ENCODE results near the gene DPY30.

GRCh38 chr2:32074134-32074506 lies 34.5 kb upstream of the DPY30 start:
- TF ChIP-seq POLR2A (IDR thresholded peaks at IDR 0.05) (no peak), CTCF (IDR thresholded peaks at IDR 0.05 in 4 of 5, conservative IDR thresholded peaks at IDR 0.05 in 1 of 5) (no peak)

All from gastrocnemius medialis (tissue), 4 donors.